Mesenchymal stem cell (in vitro differentiated cells and primary cell): ENCODE results near the gene KLF13.

Experiments used
- DNase-seq: peaks from one replicate; pipeline ENCODE4 v3.0.0-alpha.2; 2013
- H2AFZ ChIP-seq: one replicate; pipeline ENCODE4 v1.6.1; 2013; ENCODE audit warnings: low read depth, mild to moderate bottlenecking, control low read depth, inconsistent platforms, low read length, moderate library complexity
- H2AK5ac ChIP-seq: 2 replicates; pipeline ENCODE4 v1.6.1; 2013; ENCODE audit warnings: low read length, moderate library complexity, mild to moderate bottlenecking, inconsistent platforms; ENCODE audit not compliant: severe bottlenecking
- H2BK120ac ChIP-seq: one replicate; pipeline ENCODE4 v1.6.1; 2013; ENCODE audit warnings: low read depth, mild to moderate bottlenecking, inconsistent platforms, low read length, moderate library complexity
- H2BK12ac ChIP-seq, 2 experiments: one replicate each; pipeline ENCODE4 v1.6.1; 2013; ENCODE audit warnings: inconsistent platforms in 2 of 2, low read length in 2 of 2, mild to moderate bottlenecking in 2 of 2, moderate library complexity in 2 of 2, control low read depth in 1 of 2
- H2BK15ac ChIP-seq: one replicate; pipeline ENCODE4 v1.6.1; 2013; ENCODE audit warnings: mild to moderate bottlenecking, low read depth, inconsistent platforms; ENCODE audit not compliant: poor library complexity, severe bottlenecking
- H2BK5ac ChIP-seq: 2 replicates; pipeline ENCODE4 v1.6.1; 2013; ENCODE audit warnings: low read depth, mild to moderate bottlenecking, low read length, control low read depth, inconsistent platforms; ENCODE audit not compliant: poor library complexity, severe bottlenecking
- H3K14ac ChIP-seq, 2 experiments: one replicate each; pipeline ENCODE4 v1.6.1; 2013; ENCODE audit warnings: inconsistent platforms in 2 of 2, low read length in 2 of 2, control low read depth in 1 of 2, mild to moderate bottlenecking in 1 of 2, moderate library complexity in 1 of 2
- H3K18ac ChIP-seq, 2 experiments: one replicate each; pipeline ENCODE4 v1.6.1; 2013; ENCODE audit warnings: inconsistent platforms in 2 of 2, low read length in 2 of 2, control low read depth in 1 of 2, low read depth in 1 of 2, mild to moderate bottlenecking in 1 of 2
- H3K23ac ChIP-seq, 2 experiments: one replicate each; pipeline ENCODE4 v1.6.1; 2013; ENCODE audit warnings: inconsistent platforms in 2 of 2, low read length in 2 of 2, mild to moderate bottlenecking in 2 of 2, moderate library complexity in 2 of 2, control low read depth in 1 of 2
- H3K27ac ChIP-seq: 2 replicates; pipeline ENCODE4 v1.5.1; 2013; ENCODE audit warnings: mild to moderate bottlenecking, moderate library complexity, low read length, control low read depth, inconsistent platforms; ENCODE audit not compliant: poor library complexity, severe bottlenecking
- H3K27me3 ChIP-seq, 2 experiments: 2 replicates each; pipeline versions ENCODE4 v1.6.1 to v1.7.0; 2013; ENCODE audit warnings: low read length in 2 of 2, mild to moderate bottlenecking in 2 of 2, moderate library complexity in 2 of 2, control low read depth in 1 of 2, inconsistent platforms in 1 of 2; ENCODE audit not compliant: control insufficient read depth in 1 of 2, insufficient read depth in 1 of 2
- H3K36me3 ChIP-seq, 2 experiments: 2 replicates each; pipeline versions ENCODE4 v1.6.1 to v1.7.0; 2013; ENCODE audit warnings: low read length in 2 of 2, control low read depth in 1 of 2, inconsistent platforms in 1 of 2, low read depth in 1 of 2, mild to moderate bottlenecking in 1 of 2; ENCODE audit not compliant: insufficient read depth in 2 of 2, control insufficient read depth in 1 of 2
- H3K4ac ChIP-seq, 2 experiments: one replicate each; pipeline ENCODE4 v1.6.1; 2013; ENCODE audit warnings: inconsistent platforms in 2 of 2, low read length in 2 of 2, mild to moderate bottlenecking in 2 of 2, moderate library complexity in 2 of 2, control low read depth in 1 of 2, low read depth in 1 of 2
- H3K4me1 ChIP-seq: 2 replicates; pipeline ENCODE4 v1.6.1; 2013; ENCODE audit warnings: low read depth, low read length, control low read depth; ENCODE audit not compliant: control insufficient read depth, insufficient read depth
- H3K4me2 ChIP-seq: 2 replicates; pipeline ENCODE4 v1.6.1; 2013; ENCODE audit warnings: low read length, mild to moderate bottlenecking, inconsistent platforms; ENCODE audit not compliant: poor library complexity, severe bottlenecking
- H3K4me3 ChIP-seq, 2 experiments: 2 replicates each; pipeline versions ENCODE4 v1.5.1 to v1.7.0; 2013; ENCODE audit warnings: low read length in 2 of 2, mild to moderate bottlenecking in 2 of 2, control low read depth in 1 of 2, low read depth in 1 of 2; ENCODE audit not compliant: insufficient read depth in 1 of 2
- H3K79me1 ChIP-seq: replicated peaks from 2 replicates; pipeline ENCODE4 v1.6.1; 2013; ENCODE audit warnings: mild to moderate bottlenecking, control low read depth, low read length, inconsistent platforms; ENCODE audit not compliant: poor library complexity, severe bottlenecking
- H3K9ac ChIP-seq: 2 replicates; pipeline ENCODE4 v1.7.0; 2013; ENCODE audit warnings: mild to moderate bottlenecking, low read length, moderate library complexity
- H3K9me3 ChIP-seq: 2 replicates; pipeline ENCODE4 v1.7.0; 2013; ENCODE audit warnings: mild to moderate bottlenecking, low read length; ENCODE audit not compliant: control insufficient read depth
- H4K8ac ChIP-seq: one replicate; pipeline ENCODE4 v1.6.1; 2013; ENCODE audit warnings: inconsistent platforms, mild to moderate bottlenecking, low read length, moderate library complexity
- H4K91ac ChIP-seq: one replicate; pipeline ENCODE4 v1.6.1; 2013; ENCODE audit warnings: mild to moderate bottlenecking, low read length, inconsistent platforms
- WGBS: methylation state at CpG from one replicate; pipeline ENCODE4 v1.1.7; 2013; ENCODE audit warnings: mixed read lengths; 5-methylcytosine and 5-hydroxymethylcytosine counted together

The KLF13 gene

DNA sequence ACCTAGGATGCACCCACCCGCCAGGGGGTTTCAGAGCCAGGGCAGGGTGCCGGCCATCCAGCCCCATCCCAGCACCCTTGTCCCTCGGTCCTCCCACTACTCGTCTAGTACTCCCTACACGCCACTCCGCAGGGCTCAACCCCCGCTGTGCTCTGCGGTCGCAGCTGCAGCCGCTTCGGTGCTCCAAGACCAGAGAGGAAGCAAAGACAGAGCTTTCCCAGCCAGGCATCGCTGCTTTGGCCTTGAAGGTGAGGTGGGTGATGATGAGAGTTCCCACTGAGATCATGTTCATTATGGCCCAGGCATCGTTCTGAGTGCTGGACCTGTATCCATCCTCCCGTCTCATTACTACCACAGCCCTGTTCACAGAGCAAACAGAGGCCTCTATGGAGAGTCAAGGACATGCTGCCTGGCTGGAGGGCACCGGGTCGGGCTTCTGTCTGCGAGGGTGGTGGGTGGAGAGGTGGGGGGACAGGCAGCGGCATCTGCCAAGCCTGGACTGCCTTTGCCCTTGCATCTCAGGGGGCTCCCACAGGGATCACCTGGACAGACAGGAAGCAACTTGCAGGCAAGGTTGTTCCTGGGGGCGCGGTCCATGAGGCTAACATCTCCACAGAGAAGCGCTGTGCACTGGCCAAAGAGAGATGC, 66.9 kb downstream of the KLF13 start:
- Histone ChIP-seq H2BK5ac (no peak overlapping the region), H3K18ac (no peak overlapping the region), H3K27me3 (no peaks in the 10 kb centered on the region), H3K36me3 (peaks cover 0 to 4% of the 10 kb centered on the region in 2 experiments), H3K9me3 (no peaks in the 10 kb centered on the region), H2BK15ac (no peak overlapping the region), H3K4me3 (no peak overlapping the region), H4K91ac (peak overlapping the region; percentile 36), H4K8ac (peak overlapping the region; percentile 29), H2AK5ac (no peak overlapping the region), H3K9ac (no peak overlapping the region), H3K4me2 (no peak overlapping the region), H2AFZ (no peak overlapping the region), H3K23ac (no peak overlapping the region), H2BK12ac (peak overlapping the region in 1 of 2 experiments; percentile 32), H3K4me1 (peaks cover 27% of the 10 kb centered on the region), H3K14ac (no peak overlapping the region), H2BK120ac (no peak overlapping the region), H3K27ac (no peak overlapping the region), H3K4ac (no peak overlapping the region), H3K79me1 (no peaks in the 10 kb centered on the region)
- WGBS, result 54% methylated on average over 19 of the region's 21 CpGs
- no peak for DNase-seq

DNA sequence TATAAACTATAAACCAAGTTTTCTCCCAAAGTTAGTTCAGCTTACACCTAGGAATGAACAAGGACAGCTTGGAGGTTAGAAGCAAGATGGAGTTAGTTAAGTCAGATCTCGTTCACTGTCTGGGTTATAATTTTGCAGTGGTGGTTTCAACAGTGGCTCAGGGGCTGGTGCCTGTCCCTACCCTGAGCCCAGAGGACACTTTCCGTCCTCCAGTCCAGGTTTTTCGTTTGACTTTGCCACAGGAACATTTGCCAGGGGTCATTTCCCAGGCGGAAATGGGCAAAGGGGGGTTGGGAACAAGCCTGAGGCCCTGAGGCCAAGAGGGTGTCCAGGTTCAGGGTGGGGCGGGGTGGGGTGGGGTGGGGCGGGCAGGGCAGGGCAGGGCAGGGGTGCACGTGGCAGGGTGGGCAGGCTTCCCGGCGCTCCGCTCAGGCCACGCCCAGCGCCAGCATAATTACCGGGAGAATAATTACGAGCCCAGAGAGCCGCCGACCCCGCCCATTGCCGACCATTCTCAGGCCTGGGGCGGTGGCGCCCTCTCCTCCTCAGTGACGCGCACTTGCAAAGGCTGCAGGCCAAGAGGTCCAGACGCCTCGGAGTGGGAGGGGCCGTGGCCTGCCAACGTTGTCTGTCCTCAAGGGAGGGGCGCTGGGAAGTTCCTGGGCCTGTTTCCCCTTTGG, 70.4 kb downstream of the KLF13 start:
- Histone ChIP-seq H3K9ac (peak overlapping the region; percentile 63), H2BK12ac (peak overlapping the region in 1 of 2 experiments; percentile 15), H3K4me2 (peak overlapping the region; percentile 62), H3K4ac (peak overlapping the region in 1 of 2 experiments; percentile 82), H2BK5ac (no peak overlapping the region), H4K91ac (peak overlapping the region; percentile 59), H3K14ac (no peak overlapping the region), H2AFZ (peak overlapping the region; percentile 46), H3K4me1 (peaks cover 29% of the 10 kb centered on the region), H3K36me3 (peaks cover 0 to 4% of the 10 kb centered on the region in 2 experiments), H2BK120ac (peak overlapping the region; percentile 88), H2AK5ac (no peak overlapping the region), H4K8ac (peak overlapping the region; percentile 92), H3K4me3 (peak overlapping the region; percentile 3 to 21), H3K18ac (peak overlapping the region; percentile 34 to 71), H3K79me1 (no peaks in the 10 kb centered on the region), H3K27ac (no peak overlapping the region), H3K27me3 (no peaks in the 10 kb centered on the region), H3K23ac (no peak overlapping the region), H2BK15ac (peak overlapping the region; percentile 40), H3K9me3 (no peaks in the 10 kb centered on the region)
- DNase-seq, result peak; percentile 88
- WGBS, result 5% methylated on average over 25 of the region's 27 CpGs

DNA sequence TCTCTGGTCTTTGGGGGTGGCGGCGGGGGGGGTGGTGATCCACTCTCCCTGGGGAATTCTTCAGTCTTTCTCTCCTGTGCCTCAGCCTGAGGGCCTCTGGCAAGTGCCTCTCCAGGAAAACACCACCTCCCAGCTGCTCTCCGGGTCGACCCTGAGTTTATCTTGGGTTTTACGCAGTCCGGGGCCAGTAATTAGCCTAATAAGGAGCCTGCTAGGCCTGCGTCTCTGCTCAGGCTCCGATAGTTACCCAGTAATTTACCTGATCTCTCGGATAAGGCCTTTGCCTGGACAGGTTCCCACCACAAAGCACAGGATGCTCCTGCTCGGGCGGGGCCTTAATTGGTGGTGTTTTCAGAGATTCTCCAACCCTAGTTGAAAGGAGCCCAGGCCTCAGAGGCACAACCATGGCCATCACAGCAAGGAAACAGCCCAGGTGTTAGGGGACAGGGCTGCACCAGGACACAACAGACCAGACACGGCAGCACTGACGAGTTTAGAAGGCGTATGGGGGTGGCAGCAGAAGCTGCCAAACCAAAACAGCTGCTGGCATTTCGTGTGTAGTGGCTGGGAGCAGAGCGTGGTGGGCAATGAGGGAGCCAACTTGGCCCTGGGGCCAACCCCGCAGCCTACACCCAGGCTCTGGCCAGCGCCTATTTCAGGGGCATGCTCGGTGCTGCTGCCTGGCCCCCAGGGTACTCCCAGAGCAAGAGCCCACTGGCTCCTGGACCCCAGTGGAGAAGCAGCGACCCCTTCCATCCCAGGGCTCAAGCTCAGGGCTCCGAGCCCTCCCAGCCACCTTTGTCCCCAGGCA, 71.4 kb downstream of the KLF13 start:
- Histone ChIP-seq H3K14ac (peak overlapping the region; percentile 6 to 57), H3K4me2 (no peak overlapping the region), H3K27ac (no peak overlapping the region), H3K9me3 (no peaks in the 10 kb centered on the region), H2BK120ac (peak overlapping the region; percentile 59), H3K4ac (peak overlapping the region; percentile 76 to 82), H3K79me1 (no peaks in the 10 kb centered on the region), H2AK5ac (no peak overlapping the region), H3K4me1 (peaks cover 21% of the 10 kb centered on the region), H2AFZ (no peak overlapping the region), H2BK15ac (no peak overlapping the region), H4K91ac (peak overlapping the region; percentile 93), H3K4me3 (no peak overlapping the region), H4K8ac (peak overlapping the region; percentile 96), H3K9ac (peak overlapping the region; percentile 26), H2BK5ac (no peak overlapping the region), H3K18ac (peak overlapping the region; percentile 34 to 86), H2BK12ac (peak overlapping the region; percentile 51 to 83), H3K23ac (no peak overlapping the region), H3K27me3 (no peaks in the 10 kb centered on the region), H3K36me3 (peaks cover 0 to 4% of the 10 kb centered on the region in 2 experiments)
- DNase-seq, result no peak
- WGBS, result 66% methylated on average over 21 of the region's 21 CpGs
